H1 (cell line): ENCODE data around the gene GRID1. TPM values are rescaled to one million over a fixed set of nuclear protein-coding genes. Genes with fewer than 3 reads are reported as not detected.
A peak's percentile ranks its signal among the peaks of the same experiment; 100 is the strongest.

Experiments used
- CTCF ChIA-PET: fragments of 300-600 bp; sonication (Branson Sonifier 250); formaldehyde crosslinking; loops from one replicate; lab custom pipeline; 2021; ENCODE audit not compliant: partially characterized antibody; lab: Charles Lee
- POLR2A ChIA-PET: fragments of 300-600 bp; sonication (Branson Sonifier 250); formaldehyde crosslinking; loops from one replicate; lab custom pipeline; 2021; ENCODE audit warnings: inconsistent platforms; ENCODE audit not compliant: partially characterized antibody; lab: Charles Lee
- DNase-seq, 2 experiments: peaks; one replicate each; pipeline versions ENCODE4 v3.0.0 to v3.0.0-alpha.2; 2010 to 2022; ENCODE audit warnings: low spot score in 2 of 2, low read depth in 1 of 2, mixed read lengths in 1 of 2
- FAIRE-seq: peaks from 2 replicates; lab custom pipeline; 2011; peaks lifted over from hg19 to GRCh38; lab: Jason Lieb, UNC
- H2AFZ ChIP-seq: 2 replicates; pipeline ENCODE4 v1.8.1; 2012; ENCODE audit warnings: low read length, inconsistent platforms
- H2AK5ac ChIP-seq: 2 replicates; pipeline ENCODE4 v1.6.1; 2013; ENCODE audit warnings: low read depth, low read length
- H2BK120ac ChIP-seq: replicated peaks from 2 replicates; pipeline ENCODE3; 2013; ENCODE audit warnings: low read depth, low read length, inconsistent platforms
- H2BK12ac ChIP-seq: 2 replicates; pipeline ENCODE4 v1.6.1; 2013; ENCODE audit warnings: low read depth, low read length
- H2BK15ac ChIP-seq: 2 replicates; pipeline ENCODE4 v1.6.1; 2013; ENCODE audit warnings: low read length
- H2BK20ac ChIP-seq: 2 replicates; pipeline ENCODE4 v1.6.1; 2013; ENCODE audit warnings: low read length
- H2BK5ac ChIP-seq: 2 replicates; pipeline ENCODE4 v1.6.1; 2013; ENCODE audit warnings: low read depth, low read length
- H3K14ac ChIP-seq: 2 replicates; pipeline ENCODE4 v1.6.1; 2013; ENCODE audit warnings: inconsistent platforms; ENCODE audit not compliant: insufficient read length
- H3K18ac ChIP-seq: 2 replicates; pipeline ENCODE4 v1.6.1; 2013; ENCODE audit warnings: low read length; ENCODE audit errors: extremely low read depth
- H3K23ac ChIP-seq: 2 replicates; pipeline ENCODE4 v1.6.1; 2013; ENCODE audit warnings: inconsistent platforms; ENCODE audit not compliant: insufficient read length
- H3K23me2 ChIP-seq: 2 replicates; pipeline ENCODE4 v1.6.1; 2013; ENCODE audit warnings: low read depth, low read length
- H3K27ac ChIP-seq: 2 replicates; pipeline ENCODE4 v1.6.1; 2011; ENCODE audit warnings: low read depth, low read length, inconsistent platforms
- H3K27me3 ChIP-seq, 4 experiments: replicated peaks in 1 of 4; 1 replicate in 1 of 4; 2 replicates in 3 of 4; pipeline versions ENCODE4 v1.6.1 to v1.8.1; 2011 to 2013; ENCODE audit warnings: low read length in 3 of 4, mild to moderate bottlenecking in 3 of 4, inconsistent platforms in 2 of 4, mixed read lengths in 2 of 4, moderate library complexity in 1 of 4; ENCODE audit not compliant: control insufficient read depth in 3 of 4, insufficient read depth in 3 of 4; ENCODE audit errors: extremely low read depth in 1 of 4
- H3K36me3 ChIP-seq, 4 experiments: 2 replicates each; pipeline versions ENCODE4 v1.6.1 to v1.8.1; 2011 to 2013; ENCODE audit warnings: mild to moderate bottlenecking in 4 of 4, low read length in 3 of 4, moderate library complexity in 2 of 4, control low read depth in 1 of 4, inconsistent platforms in 1 of 4; ENCODE audit not compliant: insufficient read depth in 4 of 4, control insufficient read depth in 2 of 4
- H3K4ac ChIP-seq: replicated peaks from 2 replicates; pipeline ENCODE3; 2013; ENCODE audit warnings: low read length, low read depth, mixed read lengths, inconsistent platforms; ENCODE audit not compliant: insufficient read length
- H3K4me1 ChIP-seq, 4 experiments: replicated peaks in 1 of 4; 1 replicate in 1 of 4; 2 replicates in 3 of 4; pipeline versions ENCODE4 v1.6.1 to v1.8.1; 2011 to 2013; ENCODE audit warnings: low read length in 3 of 4, inconsistent platforms in 2 of 4, mixed read lengths in 1 of 4; ENCODE audit not compliant: insufficient read depth in 4 of 4, control insufficient read depth in 3 of 4
- H3K4me2 ChIP-seq, 2 experiments: 2 replicates each; pipeline versions ENCODE4 v1.6.1 to v1.8.1; 2011 to 2013; ENCODE audit warnings: low read depth in 2 of 2, low read length in 2 of 2, control low read depth in 1 of 2, inconsistent platforms in 1 of 2, mild to moderate bottlenecking in 1 of 2; ENCODE audit not compliant: insufficient read depth in 1 of 2
- H3K4me3 ChIP-seq, 4 experiments: fragments of 200-600, 300-600 bp in 1 of 4; sonication (generic), shearing (Covaris generic), sonication (Bioruptor Twin) in 1 of 4; 2 replicates each; pipeline versions ENCODE4 v1.5.1 to v1.8.1; 2011 to 2016; ENCODE audit warnings: low read length in 4 of 4, low read depth in 3 of 4, control low read depth in 2 of 4, inconsistent platforms in 2 of 4, mild to moderate bottlenecking in 2 of 4, mixed read lengths in 1 of 4, moderate library complexity in 1 of 4; ENCODE audit not compliant: insufficient read depth in 2 of 4; ENCODE audit errors: extremely low read depth in 1 of 4
- H3K56ac ChIP-seq: replicated peaks from 2 replicates; pipeline ENCODE3; 2013; ENCODE audit warnings: low read depth, mild to moderate bottlenecking, mixed read lengths, low read length, inconsistent platforms; ENCODE audit not compliant: insufficient read length
- H3K79me1 ChIP-seq: 2 replicates; pipeline ENCODE4 v1.6.1; 2013; ENCODE audit warnings: low read depth, low read length, control low read depth
- H3K79me2 ChIP-seq, 2 experiments: 2 replicates each; pipeline versions ENCODE4 v1.6.1 to v1.8.1; 2012 to 2013; ENCODE audit warnings: low read length in 2 of 2, mild to moderate bottlenecking in 2 of 2, inconsistent platforms in 1 of 2; ENCODE audit not compliant: insufficient read depth in 2 of 2, control insufficient read depth in 1 of 2
- H3K9ac ChIP-seq, 4 experiments: replicated peaks in 1 of 4; 1 replicate in 1 of 4; 2 replicates in 3 of 4; pipeline versions ENCODE4 v1.6.1 to v1.8.1; 2011 to 2013; ENCODE audit warnings: low read depth in 3 of 4, low read length in 3 of 4, control low read depth in 2 of 4, mild to moderate bottlenecking in 2 of 4, moderate library complexity in 2 of 4, inconsistent platforms in 1 of 4; ENCODE audit errors: extremely low read depth in 1 of 4
- H3K9me3 ChIP-seq, 2 experiments: 2 replicates each; pipeline versions ENCODE4 v1.6.1 to v1.8.1; 2012 to 2013; ENCODE audit warnings: mild to moderate bottlenecking in 2 of 2, moderate library complexity in 2 of 2, control low read depth in 1 of 2, inconsistent platforms in 1 of 2, low read depth in 1 of 2, low read length in 1 of 2, mixed read lengths in 1 of 2; ENCODE audit not compliant: insufficient read depth in 2 of 2
- H4K20me1 ChIP-seq, 2 experiments: replicated peaks in 1 of 2; 2 replicates each; pipeline versions ENCODE3 to v1.8.1; 2011 to 2013; ENCODE audit warnings: inconsistent platforms in 2 of 2, low read length in 2 of 2, mild to moderate bottlenecking in 1 of 2; ENCODE audit not compliant: insufficient read depth in 2 of 2, control insufficient read depth in 1 of 2
- H4K5ac ChIP-seq: 2 replicates; pipeline ENCODE4 v1.6.1; 2013; ENCODE audit warnings: low read length, low read depth, mixed read lengths, inconsistent platforms; ENCODE audit not compliant: insufficient read length
- H4K8ac ChIP-seq: 2 replicates; pipeline ENCODE4 v1.8.0; 2013; ENCODE audit warnings: mild to moderate bottlenecking, moderate library complexity, low read length, inconsistent platforms; ENCODE audit not compliant: insufficient read depth; ENCODE audit errors: extremely low read depth
- H4K91ac ChIP-seq: replicated peaks from 2 replicates; pipeline ENCODE3; 2013; ENCODE audit warnings: low read length, mixed read lengths, inconsistent platforms; ENCODE audit not compliant: insufficient read length
- SIN3A ChIP-seq, 2 experiments: IDR thresholded peaks in 1 of 2; conservative IDR thresholded peaks in 1 of 2; 2 replicates each; pipeline ENCODE4 v1.6.1; 2011 to 2012; ENCODE audit warnings: low read length in 2 of 2, improper control_type of control experiment in 1 of 2, low read depth in 1 of 2, mild to moderate bottlenecking in 1 of 2
- YY1 ChIP-seq: IDR thresholded peaks from 2 replicates; pipeline ENCODE4 v1.6.1; 2011; ENCODE audit warnings: low read depth, mild to moderate bottlenecking, low read length
- WGBS, 2 experiments: shearing (Covaris generic) in 1 of 2; methylation state at CpG; one replicate each; pipeline versions ENCODE4 v1.1.6 to v1.1.7; 2013 to 2015; ENCODE audit warnings: low lambda C conversion rate in 2 of 2, mixed read lengths in 2 of 2, inconsistent platforms in 1 of 2, low coverage in 1 of 2, missing lambda C conversion rate in 1 of 2; ENCODE audit not compliant: insufficient replicate concordance in 2 of 2, insufficient coverage in 1 of 2, insufficient read length in 1 of 2; ENCODE audit errors: extremely low coverage in 1 of 2, missing lambda C conversion rate in 1 of 2; 5-methylcytosine and 5-hydroxymethylcytosine counted together
- polyA plus RNA-seq, 7 experiments: library from polyadenylated mRNA; depleted of rRNA in 3 of 7; stranded (reverse) in 5 of 7; unstranded in 2 of 7; fragments of >200 nt in 5 of 7; fragments of 200-250 nt in 2 of 7; gene quantifications; 1 replicate in 5 of 7; 2 replicates in 1 of 7; 4 replicates in 1 of 7; pipeline versions ENCODE4 v1.2.1 to v1.2.3, GENCODE V29; 2011 to 2013; ENCODE audit warnings: missing spikeins in 2 of 7, mixed read lengths in 2 of 7
- total RNA-seq: library from RNA; stranded (reverse); fragmentation: NEBNext Ultra II Directional; extraction: Animal tissue kit (Norgen Biotek cat#: 25700); gene quantifications from 2 replicates; pipeline ENCODE4 v1.2.1, GENCODE V29; 2021

Gene GRID1
- total and polyA plus RNA-seq, 2 of the 8 experiments (the other 6 are each of a cell fraction or from before 2014, with no cell fraction given), result 0.22 to 0.30 TPM

GRCh38 chr10:86374664-86375063, 8.1 kb upstream of the GRID1 start:
- H3K56ac ChIP-seq, result no peak overlapping the region
- POLR2A ChIA-PET, result no interaction called here
- CTCF ChIA-PET, result interaction anchor here (0.9 to 25.6 kb wide), 10 partner anchors 14 to 583 kb away, joined by 3 to 498 read pairs (median 4); no protein-coding TSS in a partner anchor
- no peak overlapping the region for H2AFZ ChIP-seq
- peak in 1 of 2 experiments; percentile 34 for DNase-seq
- H2BK120ac ChIP-seq, result no peak overlapping the region
- no peaks in the 10 kb centered on the region for H3K9me3 ChIP-seq
- H3K23me2 ChIP-seq, result no peaks in the 10 kb centered on the region
- FAIRE-seq, result no peak
- no peak overlapping the region for H3K9ac ChIP-seq
- H2BK15ac ChIP-seq, result no peak overlapping the region
- no peak overlapping the region for H2BK5ac ChIP-seq
- H3K23ac ChIP-seq, result no peak overlapping the region
- H2BK20ac ChIP-seq, result no peak overlapping the region
- H4K91ac ChIP-seq, result no peak overlapping the region
- H3K27ac ChIP-seq, result no peak overlapping the region
- H3K4ac ChIP-seq, result no peak overlapping the region
- no peak overlapping the region for H4K8ac ChIP-seq
- H2BK12ac ChIP-seq, result no peak overlapping the region
- no peak overlapping the region for H3K14ac ChIP-seq
- H3K4me3 ChIP-seq, result no peak overlapping the region
- no peak overlapping the region for H2AK5ac ChIP-seq
- H3K79me1 ChIP-seq, result no peaks in the 10 kb centered on the region
- 67% methylated on average over 8 of the region's 8 CpGs; no CpG with 5 or more reads in 1 of the 2 experiments for WGBS, 2 experiments
- H3K4me1 ChIP-seq, result peaks cover 0 to 3% (median 0%) of the 10 kb centered on the region in 4 experiments; a peak in 1 of 7 replicates
- no peaks in the 10 kb centered on the region for H3K36me3 ChIP-seq
- H3K18ac ChIP-seq, result no peak overlapping the region
- no peaks in the 10 kb centered on the region for H3K79me2 ChIP-seq
- H3K4me2 ChIP-seq, result no peak overlapping the region
- H3K27me3 ChIP-seq, result peaks cover 13 to 46% (median 23%) of the 10 kb centered on the region in 4 experiments
- H4K5ac ChIP-seq, result no peak overlapping the region
- peaks cover 0 to 2% of the 10 kb centered on the region in 2 experiments for H4K20me1 ChIP-seq
- TF ChIP-seq SIN3A (conservative IDR thresholded peaks at IDR 0.05 in 1 of 2, IDR thresholded peaks at IDR 0.05 in 1 of 2; ENCODE audit: low read depth in 1 of 2, low read length in 2 of 2) (no peak), YY1 (no peak)
